ENCODE data around the gene TMEM171. TPM values are rescaled to one million over a fixed set of nuclear protein-coding genes. Genes with fewer than 3 reads are reported as not detected.
A peak's percentile ranks its signal among the peaks of the same experiment; 100 is the strongest.

TMEM171 gene
- total RNA-seq (not detected), polyA plus RNA-seq (1 to 10 TPM in 1 of 3 donors, under 1 TPM in 1, not detected in 1; 0.16 to 5.4 TPM), total RNA-seq (0 reads per million in 6 experiments)

- POLR2A ChIA-PET, result no interaction called here
- peaks cover 7 to 33% (median 28%) of the 10 kb centered on the region in 4 donors for H3K4me1 Mint-ChIP-seq
- DNase-seq (no peak), ATAC-seq (no peak)
- H3K27me3 Mint-ChIP-seq, result peaks cover 44 to 86% (median 55%) of the 10 kb centered on the region in 5 donors
- peak within 1 kb of the TSS; percentile 4 to 84 (median 54) for H3K4me3 Mint-ChIP-seq
- H3K27ac Mint-ChIP-seq, result no peak within 1 kb of the TSS
- H3K36me3 Mint-ChIP-seq, result no peaks in the 10 kb centered on the region
- H3K9me3 Mint-ChIP-seq, result no peaks in the 10 kb centered on the region
These were observed at the start of gene TMEM171 for GRCh38 chr5:73120222-73121118. TSS of gene TMEM171 (plus strand) at chr5:73120575. CDS start at chr5:73123374, 2,799 bp downstream.

- ATAC-seq (no peak), DNase-seq (no peak)
- Mint-ChIP-seq H3K4me3 (no peak overlapping the region), H3K27ac (no peak overlapping the region), H3K36me3 (no peaks in the 10 kb centered on the region), H3K9me3 (no peaks in the 10 kb centered on the region), H3K4me1 (no peaks in the 10 kb centered on the region), H3K27me3 (peaks cover 1 to 24% (median 7%) of the 10 kb centered on the region in 5 donors)
- POLR2A ChIA-PET, result no interaction called here
These were observed 39.3 kb upstream of the TMEM171 start for GRCh38 chr5:73081093-73081492.

- H3K4me1 Mint-ChIP-seq, result peaks cover 0 to 1% (median 0%) of the 10 kb centered on the region in 4 donors
- no peaks in the 10 kb centered on the region for H3K9me3 Mint-ChIP-seq
- H3K27ac Mint-ChIP-seq, result no peak overlapping the region
- no peaks in the 10 kb centered on the region for H3K36me3 Mint-ChIP-seq
- ATAC-seq (no peak), DNase-seq (no peak)
- POLR2A ChIA-PET, result no interaction called here
- H3K4me3 Mint-ChIP-seq, result no peak overlapping the region
- H3K27me3 Mint-ChIP-seq, result peaks cover 1 to 30% (median 12%) of the 10 kb centered on the region in 5 donors
These were observed 32.3 kb upstream of the TMEM171 start for GRCh38 chr5:73088026-73088425.

- Mint-ChIP-seq H3K9me3 (peaks cover 4 to 28% (median 10%) of the 10 kb centered on the region in 9 donors), H3K27ac (no peak overlapping the region), H3K27me3 (peaks cover 5 to 35% (median 12%) of the 10 kb centered on the region in 5 donors), H3K4me1 (peaks cover 0 to 8% (median 4%) of the 10 kb centered on the region in 4 donors), H3K36me3 (peaks cover 0 to 13% (median 9%) of the 10 kb centered on the region in 3 donors), H3K4me3 (no peak overlapping the region)
- DNase-seq (no peak), ATAC-seq (no peak)
- POLR2A ChIA-PET, result no interaction called here
These were observed 26.4 kb upstream of the TMEM171 start for GRCh38 chr5:73093943-73094342.

GRCh38 chr5:73094415-73094814, 26.0 kb upstream of the TMEM171 start:
- peaks cover 5 to 35% (median 10%) of the 10 kb centered on the region in 5 donors for H3K27me3 Mint-ChIP-seq
- H3K36me3 Mint-ChIP-seq, result peaks cover 0 to 13% (median 9%) of the 10 kb centered on the region in 3 donors
- no peak overlapping the region for H3K27ac Mint-ChIP-seq
- no peak for DNase-seq
- H3K9me3 Mint-ChIP-seq, result peaks cover 4 to 28% (median 10%) of the 10 kb centered on the region in 9 donors
- POLR2A ChIA-PET, result no interaction called here
- no peak overlapping the region for H3K4me3 Mint-ChIP-seq
- peaks cover 0 to 8% (median 4%) of the 10 kb centered on the region in 4 donors for H3K4me1 Mint-ChIP-seq
- ATAC-seq, result no peak

GRCh38 chr5:73095564-73096238, 24.7 kb upstream of the TMEM171 start:
- POLR2A ChIA-PET, result interaction anchor here (0.6 kb wide), 1 partner anchor 83 kb away, joined by 4 read pairs; no protein-coding TSS in a partner anchor
- H3K27ac Mint-ChIP-seq, result peak overlapping the region in 1 of 10 donors; percentile 69
- peaks cover 0 to 13% (median 9%) of the 10 kb centered on the region in 3 donors for H3K36me3 Mint-ChIP-seq
- H3K27me3 Mint-ChIP-seq, result peaks cover 8 to 46% (median 14%) of the 10 kb centered on the region in 5 donors
- H3K4me1 Mint-ChIP-seq, result peaks cover 0 to 8% (median 4%) of the 10 kb centered on the region in 4 donors
- ATAC-seq, result no peak
- no peak for DNase-seq
- H3K9me3 Mint-ChIP-seq, result peaks cover 4 to 28% (median 10%) of the 10 kb centered on the region in 9 donors
- peak overlapping the region in 1 of 10 donors; percentile 48 for H3K4me3 Mint-ChIP-seq

GRCh38 chr5:73096239-73096575, 24.2 kb upstream of the TMEM171 start:
- Mint-ChIP-seq H3K9me3 (peaks cover 4 to 28% (median 10%) of the 10 kb centered on the region in 9 donors), H3K27me3 (peaks cover 7 to 42% (median 15%) of the 10 kb centered on the region in 5 donors), H3K4me1 (peaks cover 0 to 8% (median 4%) of the 10 kb centered on the region in 4 donors), H3K27ac (peak overlapping the region in 1 of 10 donors; percentile 69), H3K36me3 (peaks cover 0 to 13% (median 9%) of the 10 kb centered on the region in 3 donors), H3K4me3 (no peak overlapping the region)
- DNase-seq, result no peak
- POLR2A ChIA-PET, result interaction anchor here (0.6 kb wide), 1 partner anchor 84 kb away, joined by 4 read pairs; no protein-coding TSS in a partner anchor
- ATAC-seq, result no peak

GRCh38 chr5:73097740-73098139, 22.6 kb upstream of the TMEM171 start:
- Mint-ChIP-seq H3K4me3 (no peak overlapping the region), H3K36me3 (peaks cover 0 to 13% (median 9%) of the 10 kb centered on the region in 3 donors), H3K9me3 (peaks cover 4 to 28% (median 10%) of the 10 kb centered on the region in 9 donors), H3K27ac (no peak overlapping the region), H3K27me3 (peaks cover 5 to 37% (median 15%) of the 10 kb centered on the region in 5 donors), H3K4me1 (peaks cover 0 to 8% (median 4%) of the 10 kb centered on the region in 4 donors)
- POLR2A ChIA-PET, result no interaction called here
- DNase-seq (no peak), ATAC-seq (no peak)

GRCh38 chr5:73100109-73100508, 20.3 kb upstream of the TMEM171 start:
- DNase-seq, result no peak
- no peak for ATAC-seq
- H3K4me1 Mint-ChIP-seq, result peaks cover 0 to 8% (median 4%) of the 10 kb centered on the region in 4 donors
- H3K36me3 Mint-ChIP-seq, result peaks cover 0 to 13% (median 7%) of the 10 kb centered on the region in 3 donors
- H3K27me3 Mint-ChIP-seq, result peaks cover 10 to 52% (median 14%) of the 10 kb centered on the region in 5 donors
- no peak overlapping the region for H3K4me3 Mint-ChIP-seq
- POLR2A ChIA-PET, result no interaction called here
- H3K9me3 Mint-ChIP-seq, result peaks cover 4 to 28% (median 10%) of the 10 kb centered on the region in 9 donors
- no peak overlapping the region for H3K27ac Mint-ChIP-seq

GRCh38 chr5:73103870-73104299, 16.5 kb upstream of the TMEM171 start:
- H3K36me3 Mint-ChIP-seq, result peaks cover 0 to 10% (median 0%) of the 10 kb centered on the region in 3 donors
- peaks cover 0 to 17% (median 2%) of the 10 kb centered on the region in 9 donors for H3K9me3 Mint-ChIP-seq
- H3K4me3 Mint-ChIP-seq, result no peak overlapping the region
- POLR2A ChIA-PET, result no interaction called here
- no peak overlapping the region for H3K27ac Mint-ChIP-seq
- no peaks in the 10 kb centered on the region for H3K4me1 Mint-ChIP-seq
- H3K27me3 Mint-ChIP-seq, result peaks cover 10 to 33% (median 19%) of the 10 kb centered on the region in 5 donors
- no peak for DNase-seq
- ATAC-seq, result no peak

- Mint-ChIP-seq H3K27ac (no peak overlapping the region), H3K36me3 (peaks cover 0 to 12% (median 0%) of the 10 kb centered on the region in 3 donors), H3K27me3 (peaks cover 12 to 38% (median 23%) of the 10 kb centered on the region in 5 donors), H3K4me3 (no peak overlapping the region), H3K4me1 (no peaks in the 10 kb centered on the region), H3K9me3 (peaks cover 0 to 20% (median 2%) of the 10 kb centered on the region in 9 donors)
- POLR2A ChIA-PET, result no interaction called here
- no peak for ATAC-seq
- no peak for DNase-seq
These were observed 16.0 kb upstream of the TMEM171 start for GRCh38 chr5:73104326-73104725.

- Mint-ChIP-seq H3K9me3 (peaks cover 0 to 20% (median 2%) of the 10 kb centered on the region in 9 donors), H3K27ac (no peak overlapping the region), H3K4me3 (no peak overlapping the region), H3K27me3 (peaks cover 10 to 45% (median 23%) of the 10 kb centered on the region in 5 donors), H3K4me1 (no peaks in the 10 kb centered on the region), H3K36me3 (peaks cover 0 to 16% (median 0%) of the 10 kb centered on the region in 3 donors)
- DNase-seq (no peak), ATAC-seq (no peak)
- POLR2A ChIA-PET, result no interaction called here
These were observed 14.0 kb upstream of the TMEM171 start for GRCh38 chr5:73106335-73106734.

Data from naive thymus-derived CD8-positive, alpha-beta T cell (primary cell).